RPMI8226 (cell line): ENCODE results near the gene ACOX3.
"Not testable (repeated sequence)": the region's sequence is repeated elsewhere in the genome, so short reads cannot be mapped to it uniquely, and the experiment has no call there.

Experiments
- DNase-seq: peaks from one replicate; pipeline ENCODE4 v3.0.0-alpha.2; 2015

The ACOX3 gene

GRCh38 chr4:8348071-8348470 is 92.5 kb downstream of the ACOX3 start:
- peak; percentile 32 for DNase-seq

GRCh38 chr4:8347660-8348059 is 92.9 kb downstream of the ACOX3 start:
- DNase-seq = no peak

GRCh38 chr4:8346838-8347605 is 93.5 kb downstream of the ACOX3 start:
- no peak for DNase-seq

- no peak for DNase-seq
Measured at GRCh38 chr4:8345946-8346814, 94.3 kb downstream of the ACOX3 start.

- no peak for DNase-seq
Measured at GRCh38 chr4:8345053-8345945, 95.2 kb downstream of the ACOX3 start.

GRCh38 chr4:8344377-8344776 is 96.1 kb downstream of the ACOX3 start:
- no peak for DNase-seq

- DNase-seq = no peak
Measured at GRCh38 chr4:8343967-8344331, 96.6 kb downstream of the ACOX3 start.

- DNase-seq = no peak
Measured at GRCh38 chr4:8343262-8343966, 97.1 kb downstream of the ACOX3 start.

- DNase-seq = no peak
Measured at GRCh38 chr4:8342651-8343261, 97.8 kb downstream of the ACOX3 start.

GRCh38 chr4:8341691-8342090 is 98.8 kb downstream of the ACOX3 start:
- no peak for DNase-seq

- DNase-seq = not testable (repeated sequence)
Measured at GRCh38 chr4:8341281-8341680, 99.2 kb downstream of the ACOX3 start.

- DNase-seq = no peak
Measured at GRCh38 chr4:8340781-8341241, 99.7 kb downstream of the ACOX3 start.

GRCh38 chr4:8338351-8338961 is 102.1 kb downstream of the ACOX3 start:
- DNase-seq = no peak

GRCh38 chr4:8336412-8337075 is 104.0 kb downstream of the ACOX3 start:
- DNase-seq = no peak

GRCh38 chr4:8335848-8336247 is 104.7 kb downstream of the ACOX3 start:
- no peak for DNase-seq

- no peak for DNase-seq
Measured at GRCh38 chr4:8334786-8335460, 105.6 kb downstream of the ACOX3 start.

- DNase-seq = no peak
Measured at GRCh38 chr4:8333726-8334460, 106.6 kb downstream of the ACOX3 start.

GRCh38 chr4:8332891-8333331 is 107.6 kb downstream of the ACOX3 start:
- DNase-seq = no peak
